ENCODE data around the gene CDK14.

The CDK14 gene

GRCh38 chr7:90841759-90842429 lies 245.8 kb downstream of the CDK14 start:
- H3K79me2 ChIP-seq (ENCODE audit: low read length): no peaks in the 10 kb centered on the region

GRCh38 chr7:90842430-90842788 lies 246.3 kb downstream of the CDK14 start:
- Histone ChIP-seq H3K4me1 (ENCODE audit: low read length) (peaks cover 4% of the 10 kb centered on the region), H4K20me1 (ENCODE audit: insufficient read depth, low read length) (no peaks in the 10 kb centered on the region), H3K9ac (ENCODE audit: low read length) (no peak overlapping the region), H3K4me2 (ENCODE audit: low read length) (peak overlapping the region; percentile 34), H3K9me3 (ENCODE audit: insufficient read depth, low read length) (no peaks in the 10 kb centered on the region), H3K36me3 (replicated peaks; ENCODE audit: low read depth, low read length) (no peaks in the 10 kb centered on the region), H3K4me3 (ENCODE audit: low read length) (no peak overlapping the region), H3K79me2 (ENCODE audit: low read length) (no peaks in the 10 kb centered on the region), H2AFZ (ENCODE audit: low read depth, low read length) (no peak overlapping the region), H3K27me3 (ENCODE audit: low read depth, low read length) (no peaks in the 10 kb centered on the region), H3K27ac (ENCODE audit: low read length) (no peak overlapping the region)
- TF ChIP-seq CTCF (IDR thresholded peaks at IDR 0.05; ENCODE audit: low read depth, low read length) (no peak), EZH2phosphoT487 (IDR thresholded peaks at IDR 0.05; ENCODE audit: low read depth) (no peak)

More at GRCh38 chr7:90841759-90842429, 245.8 kb downstream of the CDK14 start:
- Histone ChIP-seq H3K4me2 (ENCODE audit: low read length) (peak overlapping the region; percentile 34), H3K4me1 (ENCODE audit: low read length) (peaks cover 4% of the 10 kb centered on the region), H3K27me3 (ENCODE audit: low read depth, low read length) (no peaks in the 10 kb centered on the region), H3K9ac (ENCODE audit: low read length) (no peak overlapping the region), H3K9me3 (ENCODE audit: insufficient read depth, low read length) (no peaks in the 10 kb centered on the region), H4K20me1 (ENCODE audit: insufficient read depth, low read length) (no peaks in the 10 kb centered on the region), H3K4me3 (ENCODE audit: low read length) (no peak overlapping the region), H3K27ac (ENCODE audit: low read length) (no peak overlapping the region), H2AFZ (ENCODE audit: low read depth, low read length) (no peak overlapping the region), H3K36me3 (replicated peaks; ENCODE audit: low read depth, low read length) (no peaks in the 10 kb centered on the region)
- TF ChIP-seq CTCF (IDR thresholded peaks at IDR 0.05; ENCODE audit: low read depth, low read length) (no peak), EZH2phosphoT487 (IDR thresholded peaks at IDR 0.05; ENCODE audit: low read depth) (no peak)

- H3K4me1 ChIP-seq (ENCODE audit: low read length): peaks cover 4% of the 10 kb centered on the region
- no peak overlapping the region for H2AFZ ChIP-seq (ENCODE audit: low read depth, low read length)
- H3K36me3 ChIP-seq (replicated peaks; ENCODE audit: low read depth, low read length): no peaks in the 10 kb centered on the region
- no peaks in the 10 kb centered on the region for H3K9me3 ChIP-seq (ENCODE audit: insufficient read depth, low read length)
- H4K20me1 ChIP-seq (ENCODE audit: insufficient read depth, low read length): no peaks in the 10 kb centered on the region
- TF ChIP-seq CTCF (IDR thresholded peaks at IDR 0.05; ENCODE audit: low read depth, low read length) (no peak), EZH2phosphoT487 (IDR thresholded peaks at IDR 0.05; ENCODE audit: low read depth) (no peak)
- no peaks in the 10 kb centered on the region for H3K27me3 ChIP-seq (ENCODE audit: low read depth, low read length)
- no peak overlapping the region for H3K9ac ChIP-seq (ENCODE audit: low read length)
- no peak overlapping the region for H3K4me3 ChIP-seq (ENCODE audit: low read length)
- H3K4me2 ChIP-seq (ENCODE audit: low read length): no peak overlapping the region
- H3K27ac ChIP-seq (ENCODE audit: low read length): no peak overlapping the region
- H3K79me2 ChIP-seq (ENCODE audit: low read length): no peaks in the 10 kb centered on the region
Measured at GRCh38 chr7:90843472-90843871, 247.4 kb downstream of the CDK14 start.

- Histone ChIP-seq H4K20me1 (ENCODE audit: insufficient read depth, low read length) (no peaks in the 10 kb centered on the region), H3K9ac (ENCODE audit: low read length) (no peak overlapping the region), H3K27ac (ENCODE audit: low read length) (no peak overlapping the region), H3K27me3 (ENCODE audit: low read depth, low read length) (no peaks in the 10 kb centered on the region), H3K4me2 (ENCODE audit: low read length) (no peak overlapping the region), H3K36me3 (replicated peaks; ENCODE audit: low read depth, low read length) (no peaks in the 10 kb centered on the region), H3K4me1 (ENCODE audit: low read length) (peaks cover 4% of the 10 kb centered on the region), H3K79me2 (ENCODE audit: low read length) (no peaks in the 10 kb centered on the region), H3K9me3 (ENCODE audit: insufficient read depth, low read length) (no peaks in the 10 kb centered on the region), H3K4me3 (ENCODE audit: low read length) (no peak overlapping the region), H2AFZ (ENCODE audit: low read depth, low read length) (no peak overlapping the region)
- TF ChIP-seq EZH2phosphoT487 (IDR thresholded peaks at IDR 0.05; ENCODE audit: low read depth): no peak
- TF ChIP-seq CTCF (IDR thresholded peaks at IDR 0.05; ENCODE audit: low read depth, low read length): no peak
Measured at GRCh38 chr7:90844421-90844820, 248.3 kb downstream of the CDK14 start.

Data from OCI-LY3 (cell line).